NCI-H2081 treated with DMSO at 0.1 percent for 48 hours (cell line): ENCODE results near the gene TBC1D14.
"Not testable (repeated sequence)": the region's sequence is repeated elsewhere in the genome, so short reads cannot be mapped to it uniquely, and the experiment has no call there.

Experiments used
- DNase-seq: peaks from one replicate; lab custom pipeline; 2025; lab: John Stamatoyannopoulos, UW

The TBC1D14 gene

DNA sequence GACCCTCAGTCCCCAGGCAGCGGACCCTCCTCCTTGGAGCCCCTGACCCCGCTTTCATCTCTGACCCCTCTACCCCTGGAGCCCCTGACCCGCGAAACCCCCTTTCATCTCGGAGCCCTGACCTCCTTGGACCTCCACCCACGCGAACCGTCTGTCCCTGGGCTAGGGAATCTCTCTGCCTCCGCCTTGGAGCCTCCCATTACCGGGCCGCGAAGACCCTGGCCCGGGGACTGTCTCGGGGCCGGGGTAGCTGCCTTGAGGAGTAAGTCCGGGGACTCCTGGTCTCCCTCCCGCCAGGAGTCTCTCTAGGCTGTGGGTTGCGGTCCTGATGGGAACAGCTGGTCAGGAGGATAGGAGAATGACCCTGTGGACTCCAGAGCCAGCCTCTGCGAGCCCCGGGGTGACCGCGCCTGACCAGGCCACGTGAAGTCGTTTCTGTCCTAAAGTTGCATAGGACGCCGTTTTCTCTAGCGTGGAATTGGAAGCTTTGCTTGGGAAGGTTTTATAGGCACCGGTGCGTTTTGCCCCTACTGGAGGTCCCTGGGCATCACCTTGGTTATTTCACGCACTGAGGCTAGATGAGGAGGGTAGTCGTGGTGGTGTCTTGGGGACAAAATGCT is 824 bp downstream of the TBC1D14 start:
- no peak for DNase-seq

GRCh38 chr4:6910960-6911874 is 1.6 kb downstream of the TBC1D14 start:
- DNase-seq, result no peak

DNA sequence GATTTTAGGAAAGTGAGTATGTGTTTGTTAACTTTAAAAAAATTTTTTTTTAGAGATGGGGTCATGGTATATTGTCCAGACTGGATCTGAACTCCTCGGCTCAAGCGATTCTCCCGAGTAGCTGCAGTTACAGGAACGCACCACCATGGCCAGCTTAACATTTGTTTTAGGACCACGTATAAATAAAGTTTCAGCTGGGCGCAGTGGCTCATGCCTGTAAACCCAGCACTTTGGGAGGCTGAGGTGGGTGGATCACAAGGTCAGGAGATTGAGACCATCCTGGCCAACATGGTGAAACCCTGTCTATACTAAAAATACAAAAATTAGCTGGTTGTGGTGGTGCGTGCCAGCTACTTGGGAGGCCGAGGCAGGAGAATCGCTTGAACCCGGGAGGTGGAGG is 2.3 kb downstream of the TBC1D14 start:
- not testable (repeated sequence) for DNase-seq

- DNase-seq, result no peak
Measured at GRCh38 chr4:6912441-6912840, 2.8 kb downstream of the TBC1D14 start.

DNA sequence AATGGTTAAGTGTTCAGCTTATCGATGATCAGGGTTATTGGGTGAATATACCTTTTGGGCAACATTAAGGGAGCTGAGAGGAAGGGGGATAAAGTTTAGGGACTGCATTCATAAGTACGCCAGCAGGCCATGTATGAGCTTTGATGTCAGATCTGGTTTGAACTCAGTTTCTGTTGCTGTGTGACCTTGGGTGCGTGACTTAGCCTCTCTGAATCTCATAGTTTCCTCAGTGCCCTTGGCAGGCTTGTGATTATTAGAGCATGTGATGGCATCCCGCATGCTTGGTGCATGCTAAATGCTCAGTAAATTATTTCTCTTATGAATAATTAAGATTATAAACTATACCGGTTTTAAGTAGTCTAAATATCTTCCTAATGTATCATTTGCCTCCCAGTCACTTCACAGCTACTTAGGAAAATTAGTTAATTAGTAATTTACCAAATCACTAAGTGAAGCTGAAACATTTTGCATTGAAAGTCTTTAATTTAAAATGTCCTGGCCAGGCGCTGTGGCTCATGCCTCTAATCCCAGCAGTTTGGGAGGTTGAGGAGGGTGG is 3.8 kb downstream of the TBC1D14 start:
- no peak for DNase-seq

DNA sequence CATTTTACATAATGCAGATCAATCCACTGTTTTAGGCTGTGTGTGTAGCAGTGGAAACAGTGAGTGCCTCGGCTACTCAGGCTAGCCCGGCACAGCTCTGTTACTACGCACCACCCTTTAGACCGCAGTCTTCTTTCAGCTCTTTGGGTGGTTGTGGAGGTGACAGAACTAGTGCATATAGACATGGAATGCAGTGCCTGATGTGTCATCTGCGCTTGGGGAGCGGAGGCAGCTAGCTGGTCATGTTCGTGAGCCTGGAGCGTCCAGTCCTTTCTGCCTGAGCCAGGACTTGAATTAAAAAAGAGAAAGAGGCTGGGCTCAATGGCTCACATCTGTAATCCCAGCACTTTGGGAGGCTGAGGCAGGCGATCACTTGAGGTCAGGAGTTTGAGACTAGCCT is 4.8 kb downstream of the TBC1D14 start:
- no peak for DNase-seq

GRCh38 chr4:6915041-6916005 is 5.7 kb downstream of the TBC1D14 start:
- no peak for DNase-seq

- no peak for DNase-seq
Measured at GRCh38 chr4:6916069-6916586, 6.5 kb downstream of the TBC1D14 start.

GRCh38 chr4:6916587-6917460 is 7.2 kb downstream of the TBC1D14 start:
- no peak for DNase-seq

- DNase-seq, result peak; percentile 91
Measured at GRCh38 chr4:6917461-6918271, 8.0 kb downstream of the TBC1D14 start.

GRCh38 chr4:6918338-6918737 is 8.7 kb downstream of the TBC1D14 start:
- DNase-seq, result no peak

GRCh38 chr4:6920171-6920570 is 10.5 kb downstream of the TBC1D14 start:
- DNase-seq, result no peak

DNA sequence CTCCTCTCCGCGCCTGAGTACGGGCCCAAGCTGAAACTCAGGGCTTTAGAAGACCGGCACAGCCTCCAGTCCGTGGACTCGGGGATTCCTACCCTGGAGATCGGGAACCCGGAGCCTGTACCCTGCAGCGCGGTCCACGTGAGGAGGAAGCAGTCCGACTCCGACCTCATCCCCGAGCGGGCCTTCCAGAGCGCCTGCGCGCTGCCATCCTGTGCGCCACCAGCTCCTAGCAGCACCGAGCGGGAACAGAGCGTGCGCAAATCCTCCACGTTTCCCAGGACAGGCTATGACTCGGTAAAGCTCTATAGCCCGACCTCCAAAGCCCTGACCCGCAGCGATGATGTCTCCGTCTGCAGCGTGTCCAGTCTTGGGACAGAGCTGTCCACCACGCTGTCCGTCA is 13.9 kb downstream of the TBC1D14 start:
- no peak for DNase-seq

DNA sequence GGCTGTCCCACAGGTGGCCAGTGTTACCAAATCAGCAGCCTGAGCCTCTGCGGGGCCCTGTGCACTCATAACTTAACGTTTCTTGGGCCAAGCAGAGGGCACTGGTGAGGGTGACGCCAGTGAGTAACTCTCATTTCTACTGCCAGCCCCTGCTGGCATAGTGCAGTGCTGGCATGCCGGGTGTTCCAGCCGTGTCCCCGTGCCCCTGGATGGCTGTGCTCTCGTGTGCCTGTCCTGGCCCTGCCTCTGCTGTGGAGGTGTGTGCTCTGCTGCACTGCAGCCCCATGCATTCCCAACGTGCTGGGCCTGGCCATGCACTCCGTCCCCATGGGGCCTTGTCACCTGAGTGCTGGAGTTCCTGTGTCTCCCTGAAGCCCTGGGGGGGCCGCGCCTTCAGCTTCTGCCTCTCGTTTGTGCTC is 14.7 kb downstream of the TBC1D14 start:
- DNase-seq, result no peak

- no peak for DNase-seq
Measured at GRCh38 chr4:6925357-6925836, 15.8 kb downstream of the TBC1D14 start.

DNA sequence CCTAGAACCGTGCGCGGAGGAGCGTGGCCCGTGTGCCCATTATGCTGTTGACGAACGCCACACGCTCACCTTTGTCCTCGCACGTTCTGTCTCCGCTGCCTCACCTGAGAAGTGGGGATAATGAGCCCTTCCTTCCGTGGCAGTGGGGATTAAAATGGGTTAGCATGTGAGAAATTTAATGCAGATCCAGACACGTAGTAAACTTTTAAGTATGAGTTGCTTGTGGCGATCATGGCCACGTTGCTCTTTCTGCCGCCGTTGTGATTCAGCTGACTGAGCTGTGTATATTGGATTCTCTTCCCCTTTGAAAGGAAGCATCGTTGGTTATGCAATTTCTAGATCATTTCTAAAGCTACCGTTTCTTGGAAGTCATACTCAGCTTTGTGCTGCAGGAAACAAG is 16.5 kb downstream of the TBC1D14 start:
- DNase-seq, result no peak

GRCh38 chr4:6926681-6927478 is 17.3 kb downstream of the TBC1D14 start:
- no peak for DNase-seq

DNA sequence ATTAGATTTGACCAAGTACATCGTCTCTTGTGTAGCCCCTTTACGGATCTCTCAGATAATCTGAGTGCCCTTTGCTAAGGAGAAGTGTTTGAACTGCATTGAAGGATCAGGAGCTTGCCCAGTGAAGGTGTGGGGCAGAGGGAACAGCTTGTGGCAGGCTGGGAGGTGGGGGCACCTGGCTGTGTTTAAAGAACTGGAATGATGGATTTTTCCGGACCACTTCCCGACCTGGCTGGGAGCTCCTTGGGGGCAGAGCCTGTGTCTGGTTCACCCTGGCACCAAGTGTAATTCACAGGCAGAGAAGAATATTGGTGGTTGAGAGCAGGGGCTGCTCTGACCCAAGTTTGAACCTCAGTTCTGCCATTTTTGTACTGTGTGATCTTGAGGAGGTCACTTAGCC is 18.5 kb downstream of the TBC1D14 start:
- DNase-seq, result no peak

- DNase-seq, result no peak
Measured at GRCh38 chr4:6929339-6929811, 19.7 kb downstream of the TBC1D14 start.
